HG02759 (cell line): ENCODE results near the gene SLC38A10.

Experiments
- ATAC-seq: cut with Tn5 transposase; IDR thresholded peaks from one replicate; pipeline ENCODE4 v1.9.1; 2021; ENCODE audit warnings: mild to moderate bottlenecking, moderate library complexity; ENCODE audit not compliant: unreplicated experiment

SLC38A10 gene

GRCh38 chr17:81331527-81332043 lies 36.5 kb upstream of the SLC38A10 start:
- ATAC-seq, result no peak

DNA sequence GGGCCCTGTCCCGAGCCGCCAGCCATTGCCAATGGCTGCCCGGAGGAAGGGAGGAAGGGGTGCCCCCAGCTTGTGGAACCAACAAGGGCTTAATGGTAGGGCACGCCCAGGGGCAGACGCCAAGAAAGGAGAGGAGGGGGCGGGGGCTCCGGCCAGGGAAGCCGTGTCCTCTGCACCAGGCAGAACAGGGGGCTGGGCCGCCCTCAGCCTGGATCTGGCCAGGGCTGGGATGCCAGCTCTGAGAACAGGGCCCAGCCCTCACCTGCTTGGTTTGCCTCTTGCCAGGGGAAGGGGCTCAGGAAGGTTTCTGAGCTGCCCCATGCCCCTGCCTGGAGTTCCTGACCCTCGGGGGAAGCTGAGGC lies 35.8 kb upstream of the SLC38A10 start:
- ATAC-seq, result no peak

DNA sequence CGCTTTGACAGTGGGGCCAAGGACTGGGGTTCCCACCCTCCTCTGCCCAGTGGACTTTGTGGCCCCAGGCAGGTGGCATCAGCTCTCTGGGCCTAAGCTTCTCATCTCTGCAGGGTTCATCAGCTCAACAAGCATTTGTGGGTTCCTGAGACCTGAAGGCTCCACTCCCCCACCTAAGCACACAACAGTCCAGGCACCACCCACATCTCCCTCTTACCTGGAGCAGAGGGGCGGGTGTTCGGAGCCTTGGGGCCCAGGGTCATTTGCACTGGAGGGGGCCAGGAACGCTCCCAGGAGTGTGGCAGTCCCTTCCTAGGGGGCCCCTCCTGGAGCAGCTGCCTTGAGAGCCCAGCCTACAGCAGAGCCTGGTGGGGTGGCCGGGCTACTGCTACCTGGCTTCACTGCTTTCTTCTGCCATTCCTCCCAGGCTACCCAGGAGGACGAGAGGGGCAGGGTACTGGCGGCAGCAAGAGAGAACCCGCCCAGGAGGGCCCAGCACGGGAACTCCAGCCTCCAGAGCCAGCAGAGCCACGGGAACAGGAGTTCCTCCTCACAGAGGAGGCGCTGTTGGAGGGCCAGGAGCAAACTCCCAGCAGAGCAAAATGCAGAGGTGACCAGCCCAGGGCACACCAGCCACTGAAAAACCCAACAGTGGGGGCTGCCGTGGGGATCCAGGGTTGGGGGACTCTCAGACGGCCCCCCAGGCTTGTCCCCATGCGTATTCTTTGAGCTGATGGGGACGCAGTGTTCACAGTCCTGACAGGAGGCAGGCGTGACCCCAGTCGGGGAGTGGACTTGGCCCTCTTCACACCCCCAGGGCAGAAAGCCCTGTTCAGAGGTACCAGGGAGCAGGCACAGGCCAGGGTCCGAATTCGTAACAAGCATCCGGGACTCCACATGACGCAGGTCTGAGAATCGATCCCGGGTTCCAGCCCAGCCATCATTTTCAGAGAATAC lies 35.1 kb upstream of the SLC38A10 start:
- ATAC-seq, result no peak

DNA sequence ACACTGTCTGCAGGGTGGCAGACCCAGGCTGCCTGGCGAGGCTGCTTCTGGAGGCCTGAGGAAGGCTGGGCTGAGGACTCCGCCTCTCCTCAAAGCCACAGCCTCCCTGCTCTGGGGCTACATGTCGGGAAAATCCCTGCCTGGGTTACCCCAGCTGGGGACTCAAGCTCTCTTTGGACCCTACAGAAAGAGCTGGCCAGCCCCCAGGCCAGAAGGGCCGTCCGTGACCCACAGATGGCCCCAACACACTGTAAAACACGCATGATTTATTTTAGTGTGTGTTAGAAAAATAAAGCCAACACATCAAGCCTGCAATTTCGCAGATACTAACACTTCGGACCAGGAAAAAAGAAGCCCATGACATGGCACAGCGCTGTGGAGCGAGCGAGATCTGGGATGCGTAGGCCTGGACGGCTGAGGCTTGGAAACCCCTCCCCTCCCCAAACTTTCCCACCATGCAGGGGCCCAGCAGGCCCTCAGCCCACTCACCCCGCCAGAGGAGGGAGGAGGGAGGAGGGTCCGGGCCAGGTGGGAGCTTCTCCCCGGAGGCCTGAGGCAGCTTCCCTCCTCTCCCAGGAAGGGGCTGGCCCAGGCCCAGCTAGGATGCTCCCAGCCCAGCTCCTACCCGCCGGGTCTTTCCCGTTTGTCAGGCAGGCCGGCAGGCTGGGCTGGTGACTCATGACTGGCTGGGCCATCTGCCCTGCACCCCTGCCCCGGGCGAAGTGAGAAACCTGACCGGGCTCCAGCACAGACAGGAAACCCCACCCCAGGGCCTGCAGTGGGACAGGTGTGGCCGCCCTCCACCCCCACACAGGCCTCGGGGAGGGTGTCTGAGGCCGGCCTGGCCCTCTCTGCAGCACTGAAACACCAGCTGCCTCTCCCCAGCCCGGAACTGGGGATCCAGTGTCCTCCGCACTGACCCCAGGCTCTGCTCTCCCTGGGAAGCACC lies 34.1 kb upstream of the SLC38A10 start:
- ATAC-seq, result no peak

DNA sequence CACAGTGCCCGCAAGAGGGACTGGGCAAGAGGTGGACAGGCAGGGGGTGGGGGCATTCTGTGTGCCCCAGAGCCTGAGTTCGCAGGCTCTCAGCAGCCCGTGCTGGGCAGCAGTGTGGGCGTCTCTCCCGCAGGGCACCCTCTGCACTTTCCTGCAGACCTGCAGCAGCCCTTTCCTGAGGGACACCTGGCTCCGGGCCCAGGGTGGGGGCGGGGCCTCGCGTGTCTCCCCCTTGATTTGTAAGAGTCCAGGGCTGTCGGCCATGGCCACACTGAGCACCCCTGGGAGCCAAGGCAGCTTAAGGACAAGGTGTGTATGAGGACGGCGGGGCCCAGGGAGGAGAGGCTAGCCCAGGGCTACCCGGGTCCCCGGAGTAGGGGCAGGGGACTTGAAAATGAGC lies 33.4 kb upstream of the SLC38A10 start:
- no peak for ATAC-seq

- no peak for ATAC-seq
Measured at GRCh38 chr17:81325714-81326358, 30.7 kb upstream of the SLC38A10 start.

DNA sequence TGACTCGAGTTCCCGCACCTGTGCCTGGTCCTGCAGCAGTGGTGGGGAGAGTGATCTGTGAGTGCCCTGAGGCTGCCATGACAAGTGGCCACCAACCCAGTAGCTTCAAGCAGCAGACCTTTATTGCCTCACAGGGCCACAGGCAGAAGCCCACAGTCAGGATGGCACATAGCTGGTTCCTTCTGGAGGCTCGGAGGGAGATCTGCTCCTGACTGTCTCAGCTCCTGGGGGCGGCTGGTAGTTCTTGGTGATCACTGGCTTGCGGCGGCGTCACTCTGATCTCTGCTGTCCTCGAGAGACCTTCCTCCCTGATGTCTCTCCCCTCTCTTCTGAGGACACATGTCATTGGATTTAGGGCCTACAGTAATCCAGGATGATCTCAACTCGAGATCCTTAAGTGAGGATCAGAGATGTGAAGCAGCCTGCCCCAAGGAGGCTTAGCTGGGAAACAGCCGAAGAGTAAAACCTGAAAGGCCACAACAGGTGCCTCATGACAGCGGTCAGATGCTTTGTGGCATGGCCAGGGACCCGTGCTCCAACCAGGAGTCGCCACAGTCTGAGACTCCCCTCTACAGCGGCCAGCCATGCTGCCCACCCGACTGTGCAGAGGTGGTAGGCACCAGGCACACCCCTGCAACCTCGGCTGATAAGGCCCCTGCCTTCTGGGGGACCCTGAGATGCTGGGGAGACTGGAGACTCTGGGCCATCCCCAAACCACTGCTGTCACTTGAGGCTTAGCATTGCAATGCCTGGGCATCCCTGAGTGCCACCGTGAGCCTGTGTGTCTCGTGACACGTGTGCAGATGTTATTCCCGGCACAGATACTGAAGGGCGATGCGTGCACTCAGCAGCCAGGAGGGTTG lies 30.0 kb upstream of the SLC38A10 start:
- ATAC-seq, result no peak

DNA sequence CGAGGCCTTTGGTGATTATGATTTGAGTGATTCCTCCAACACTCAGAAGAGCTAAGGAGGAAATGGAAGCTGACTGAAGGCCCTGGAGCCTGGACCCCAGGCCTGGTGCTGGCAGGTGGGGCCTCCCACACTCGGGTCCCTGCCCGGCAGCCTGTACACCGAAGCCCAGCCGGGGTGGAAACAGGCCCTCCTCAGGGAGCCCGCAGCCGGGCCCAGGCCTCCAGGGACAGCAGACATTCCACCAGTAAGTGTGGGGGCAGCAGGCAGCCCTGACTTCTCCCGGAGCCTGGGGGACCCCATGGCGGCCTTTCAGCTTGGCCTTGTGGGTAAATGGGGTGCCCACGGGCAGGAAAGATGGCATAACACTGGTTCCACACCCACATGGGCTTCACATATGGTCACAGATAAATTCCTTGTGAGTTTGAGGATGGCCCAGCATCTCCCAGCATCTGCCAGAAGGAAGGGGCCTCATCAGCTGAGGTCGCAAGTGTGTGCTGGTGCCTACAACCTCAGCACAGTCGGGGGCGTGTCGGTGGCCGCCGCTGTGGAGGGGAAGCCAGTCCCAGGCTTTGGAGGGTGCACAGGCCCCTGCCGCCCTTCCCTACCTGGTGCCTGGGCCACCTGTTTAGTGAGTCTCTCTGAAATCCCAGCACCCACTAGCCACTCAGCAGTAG lies 29.2 kb upstream of the SLC38A10 start:
- no peak for ATAC-seq

DNA sequence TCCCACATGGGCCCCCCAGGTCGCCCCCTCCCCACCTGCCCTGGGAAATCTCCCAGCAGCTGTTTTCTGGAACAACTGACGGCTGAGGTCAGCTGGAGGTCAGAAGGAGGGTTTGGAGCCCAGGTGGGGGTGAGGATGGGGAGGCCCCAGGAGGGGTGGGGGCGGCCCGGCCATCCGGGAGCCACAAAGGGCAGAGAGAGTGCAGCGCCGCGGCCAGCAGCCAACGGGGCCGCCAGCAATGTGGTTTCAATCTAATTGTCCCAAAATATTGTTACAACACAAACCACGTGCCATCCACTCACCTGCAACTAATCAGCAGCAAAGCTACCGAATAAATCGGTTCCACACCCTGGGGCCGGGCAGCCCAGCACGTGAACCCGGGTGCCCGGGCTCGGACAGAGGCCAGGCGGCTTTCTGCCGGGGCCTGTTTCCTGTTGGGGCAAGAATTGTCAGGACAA lies 28.3 kb upstream of the SLC38A10 start:
- no peak for ATAC-seq

DNA sequence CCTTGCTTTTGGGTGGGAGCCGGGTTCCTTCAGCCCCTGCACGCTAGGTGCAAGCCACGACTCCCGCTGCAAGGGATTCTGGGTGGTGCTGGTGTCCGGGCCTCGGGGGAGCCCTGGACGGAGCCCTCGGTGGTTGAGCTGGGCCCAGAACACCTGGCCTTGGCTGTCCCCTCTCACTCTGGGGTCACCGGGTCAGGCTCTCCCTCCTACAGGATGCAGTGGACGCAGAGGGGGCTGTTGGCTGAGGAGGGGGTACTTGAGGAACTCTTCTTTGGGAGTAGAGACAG lies 27.9 kb upstream of the SLC38A10 start:
- no peak for ATAC-seq

DNA sequence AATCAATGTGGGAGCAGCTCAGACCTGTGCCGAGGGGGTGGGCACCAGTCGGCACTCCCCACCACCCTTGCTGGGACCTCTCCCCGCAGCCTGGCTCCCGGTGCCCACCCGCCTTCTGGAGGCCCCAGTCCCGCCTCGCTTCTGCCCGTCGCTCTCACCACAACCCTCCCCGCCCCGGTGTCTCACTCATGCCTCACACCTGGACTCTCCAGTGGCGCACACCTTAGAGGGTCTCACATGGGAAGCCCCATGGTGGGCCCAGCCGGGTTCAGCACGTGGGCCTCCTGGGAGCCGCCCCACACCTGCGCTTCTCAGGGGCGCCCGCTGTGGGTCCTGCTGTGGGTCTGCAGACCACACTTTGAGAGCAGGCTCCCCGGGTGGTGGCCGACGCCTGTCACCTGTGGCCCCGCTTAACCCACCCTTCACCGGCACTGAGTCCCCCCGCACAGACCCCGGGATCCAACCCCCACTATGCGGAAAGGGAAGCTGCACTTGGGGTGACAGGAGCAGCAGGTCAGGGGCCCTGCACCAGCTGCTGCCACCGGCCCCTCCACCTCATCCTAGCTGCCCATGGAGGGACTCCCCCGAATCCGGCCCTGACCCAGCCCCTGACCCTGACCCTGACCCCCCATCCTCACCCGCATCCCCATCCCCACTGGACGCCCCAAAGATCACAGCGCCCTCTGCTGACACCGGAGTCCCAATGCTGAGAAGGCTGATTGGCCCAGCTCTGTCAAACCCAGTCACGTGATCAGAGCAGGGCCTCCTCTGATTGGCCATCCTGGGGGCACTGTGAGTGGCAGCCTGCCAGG lies 27.4 kb upstream of the SLC38A10 start:
- no peak for ATAC-seq

GRCh38 chr17:81317961-81318605 lies 23.0 kb upstream of the SLC38A10 start:
- ATAC-seq, result no peak

DNA sequence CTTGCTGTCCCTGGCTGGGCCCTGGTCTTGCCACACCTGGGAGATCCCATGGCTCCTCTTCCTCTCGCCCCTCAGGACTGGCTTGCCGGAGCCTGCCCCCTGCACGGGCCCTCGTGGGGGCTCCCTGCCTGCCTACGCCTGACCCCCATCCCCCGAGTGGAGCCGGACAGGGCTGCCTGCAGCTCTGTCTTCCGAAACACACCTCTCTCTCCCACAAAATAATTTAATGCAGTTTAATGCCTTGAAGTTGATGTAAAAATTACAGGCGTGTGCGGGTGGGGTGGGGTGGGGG lies 22.4 kb upstream of the SLC38A10 start:
- ATAC-seq, result no peak

- ATAC-seq, result no peak
Measured at GRCh38 chr17:81315885-81316391, 20.8 kb upstream of the SLC38A10 start.

- no peak for ATAC-seq
Measured at GRCh38 chr17:81315129-81315884, 20.2 kb upstream of the SLC38A10 start.

GRCh38 chr17:81314398-81315081 lies 19.4 kb upstream of the SLC38A10 start:
- ATAC-seq, result no peak

DNA sequence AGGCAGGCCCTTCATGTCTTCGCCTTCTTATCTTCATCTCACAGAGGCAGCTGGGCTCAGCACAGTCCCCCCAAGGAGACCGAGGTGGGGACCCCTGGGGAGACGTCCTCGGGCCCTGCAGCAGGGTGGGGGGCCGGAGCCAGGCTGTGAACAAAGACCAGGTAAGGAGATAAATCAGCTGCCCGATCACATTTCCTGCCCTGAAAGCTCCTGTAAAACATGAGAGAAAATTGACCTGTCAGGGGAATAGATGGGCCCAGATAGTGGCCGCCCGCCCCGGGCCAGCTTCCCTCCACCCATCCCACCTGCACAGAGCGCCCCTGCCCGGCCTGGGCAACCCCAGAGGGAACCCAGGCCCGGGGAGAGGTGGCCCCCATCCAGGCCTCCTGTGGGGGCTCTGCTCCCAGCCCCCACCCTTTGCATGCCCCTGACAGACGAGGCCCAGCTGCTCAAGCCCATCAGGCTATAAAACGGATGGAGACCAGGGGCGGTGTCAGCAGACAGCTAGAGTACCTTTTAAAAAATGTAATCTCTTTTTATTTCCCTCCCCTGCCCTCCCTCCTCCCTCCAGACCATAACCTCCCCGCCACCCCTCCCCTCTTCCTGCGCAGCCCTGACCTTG lies 18.8 kb upstream of the SLC38A10 start:
- no peak for ATAC-seq
